DOHH2 (cell line): ENCODE measurements around the gene MRPL12.

Experiments
- H3F3A ChIP-seq: fragments of 200-600 bp; sonication (generic), shearing (Covaris generic); 2 replicates; pipeline ENCODE4 v1.6.0; 2016; ENCODE audit warnings: antibody characterized with exemption, mild to moderate bottlenecking; ENCODE audit not compliant: control insufficient read depth, insufficient read depth
- H3K27ac ChIP-seq: fragments of 200-600 bp; sonication (generic); 2 replicates; pipeline ENCODE4 v1.5.1; 2014; ENCODE audit warnings: low read depth, mild to moderate bottlenecking, low read length, moderate library complexity
- H3K27me3 ChIP-seq: fragments of 200-600 bp; sonication (generic); 2 replicates; pipeline ENCODE4 v1.6.1; 2014; ENCODE audit warnings: mild to moderate bottlenecking, low read length, mixed read lengths; ENCODE audit not compliant: control insufficient read depth
- H3K36me3 ChIP-seq: fragments of 200-600 bp; sonication (generic); 2 replicates; pipeline ENCODE4 v1.6.1; 2014; ENCODE audit warnings: mild to moderate bottlenecking, low read length, moderate library complexity, mixed read lengths; ENCODE audit not compliant: control insufficient read depth
- H3K4me1 ChIP-seq: fragments of 200-600 bp; sonication (generic); 2 replicates; pipeline ENCODE4 v1.6.1; 2014; ENCODE audit warnings: mild to moderate bottlenecking, low read length, mixed read lengths; ENCODE audit not compliant: control insufficient read depth
- H3K4me2 ChIP-seq: fragments of 200-600 bp; sonication (generic); 2 replicates; pipeline ENCODE4 v1.6.0; 2014; ENCODE audit warnings: mild to moderate bottlenecking, low read length, moderate library complexity
- H3K4me3 ChIP-seq: fragments of 200-600 bp; sonication (generic); 2 replicates; pipeline ENCODE4 v1.5.1; 2014; ENCODE audit warnings: mild to moderate bottlenecking, low read length, mixed read lengths
- H3K79me2 ChIP-seq: fragments of 200-600 bp; sonication (generic); 2 replicates; pipeline ENCODE4 v1.6.1; 2014; ENCODE audit warnings: mild to moderate bottlenecking, low read length, mixed read lengths; ENCODE audit not compliant: control insufficient read depth
- H3K9me2 ChIP-seq: fragments of 200-600 bp; sonication (generic); replicated peaks from 2 replicates; pipeline ENCODE4 v1.6.1; 2014; ENCODE audit warnings: mild to moderate bottlenecking, low read length, mixed read lengths; ENCODE audit not compliant: control insufficient read depth
- H3K9me3 ChIP-seq: fragments of 200-600 bp; sonication (generic); 2 replicates; pipeline ENCODE4 v1.6.1; 2014; ENCODE audit warnings: antibody characterized with exemption, low read length, mixed read lengths; ENCODE audit not compliant: control insufficient read depth, insufficient read depth
- H4K20me1 ChIP-seq: fragments of 200-600 bp; sonication (generic); 2 replicates; pipeline ENCODE4 v1.6.0; 2014; ENCODE audit warnings: low read depth, mild to moderate bottlenecking, antibody characterized with exemption, low read length, moderate library complexity; ENCODE audit not compliant: control insufficient read depth, insufficient read depth
- CTCF ChIP-seq: fragments of 200-600 bp; sonication (generic); IDR thresholded peaks from one replicate; pipeline ENCODE4 v1.5.1; 2014; ENCODE audit warnings: antibody characterized with exemption, mild to moderate bottlenecking, low read depth, low read length; ENCODE audit not compliant: poor library complexity, severe bottlenecking
- EZH2phosphoT487 ChIP-seq: fragments of 200-600 bp; sonication (generic); IDR thresholded peaks from 2 replicates; pipeline ENCODE4 v1.6.1; 2017; ENCODE audit warnings: borderline replicate concordance, mild to moderate bottlenecking, antibody characterized with exemption, low read length, moderate library complexity, mixed read lengths

Gene MRPL12

GRCh38 chr17:81691608-81692007 lies 11.6 kb upstream of the MRPL12 start:
- Histone ChIP-seq H3F3A (no peaks in the 10 kb centered on the region), H3K27me3 (no peaks in the 10 kb centered on the region), H3K79me2 (peaks cover 38% of the 10 kb centered on the region), H3K9me2 (no peaks in the 10 kb centered on the region), H3K4me1 (no peaks in the 10 kb centered on the region), H3K36me3 (peaks cover 97% of the 10 kb centered on the region), H3K4me3 (no peak overlapping the region), H4K20me1 (no peaks in the 10 kb centered on the region), H3K27ac (no peak overlapping the region), H3K4me2 (no peak overlapping the region), H3K9me3 (no peaks in the 10 kb centered on the region)
- TF ChIP-seq CTCF = no peak
- no peak for TF ChIP-seq EZH2phosphoT487

- peaks cover 97% of the 10 kb centered on the region for H3K36me3 ChIP-seq
- H3K4me2 ChIP-seq = no peak overlapping the region
- TF ChIP-seq CTCF (peak; percentile 42), EZH2phosphoT487 (no peak)
- H3K4me1 ChIP-seq = no peaks in the 10 kb centered on the region
- H3K27ac ChIP-seq = no peak overlapping the region
- no peaks in the 10 kb centered on the region for H3K9me2 ChIP-seq
- no peak overlapping the region for H3K4me3 ChIP-seq
- H3F3A ChIP-seq = no peaks in the 10 kb centered on the region
- peaks cover 32% of the 10 kb centered on the region for H3K79me2 ChIP-seq
- no peaks in the 10 kb centered on the region for H4K20me1 ChIP-seq
- no peaks in the 10 kb centered on the region for H3K27me3 ChIP-seq
- no peaks in the 10 kb centered on the region for H3K9me3 ChIP-seq
Measured at GRCh38 chr17:81693509-81694210, 9.5 kb upstream of the MRPL12 start.

GRCh38 chr17:81694810-81695209 lies 8.4 kb upstream of the MRPL12 start:
- Histone ChIP-seq H3K36me3 (peaks cover 96% of the 10 kb centered on the region), H3K4me1 (no peaks in the 10 kb centered on the region), H4K20me1 (no peaks in the 10 kb centered on the region), H3F3A (peaks cover 5% of the 10 kb centered on the region; the same call in 1 of the 2 replicates), H3K9me3 (no peaks in the 10 kb centered on the region), H3K4me2 (no peak overlapping the region), H3K4me3 (no peak overlapping the region), H3K79me2 (peaks cover 37% of the 10 kb centered on the region), H3K9me2 (no peaks in the 10 kb centered on the region), H3K27me3 (no peaks in the 10 kb centered on the region), H3K27ac (no peak overlapping the region)
- TF ChIP-seq EZH2phosphoT487 = no peak

GRCh38 chr17:81695211-81695610 lies 8.0 kb upstream of the MRPL12 start:
- Histone ChIP-seq H3K27ac (no peak overlapping the region), H3F3A (peaks cover 5% of the 10 kb centered on the region; the same call in 1 of the 2 replicates), H3K27me3 (no peaks in the 10 kb centered on the region), H3K4me3 (no peak overlapping the region), H3K4me1 (no peaks in the 10 kb centered on the region), H3K36me3 (peaks cover 93% of the 10 kb centered on the region), H4K20me1 (no peaks in the 10 kb centered on the region), H3K9me3 (no peaks in the 10 kb centered on the region), H3K4me2 (no peak overlapping the region), H3K79me2 (peaks cover 40% of the 10 kb centered on the region), H3K9me2 (no peaks in the 10 kb centered on the region)
- TF ChIP-seq EZH2phosphoT487 (no peak), CTCF (no peak)
